Keratinocyte (primary cell): ENCODE measurements around the gene SPIN1. TPM values are rescaled to one million over a fixed set of nuclear protein-coding genes. Genes with fewer than 3 reads are reported as not detected.

Experiments used
- DNase-seq: peaks from one replicate; pipeline ENCODE4 v3.0.0-alpha.2; 2011; ENCODE audit warnings: low read depth, missing footprints, low spot score
- FAIRE-seq: peaks from 2 replicates; lab custom pipeline; 2011; peaks lifted over from hg19 to GRCh38; lab: Jason Lieb, UNC
- H2AFZ ChIP-seq: 2 replicates; pipeline ENCODE4 v1.6.0; 2012; ENCODE audit warnings: low read length, control low read depth, inconsistent platforms; ENCODE audit not compliant: control insufficient read depth
- H3K27ac ChIP-seq: 2 replicates; pipeline ENCODE4 v1.5.1; 2011; ENCODE audit warnings: low read length; ENCODE audit not compliant: control insufficient read depth, insufficient read depth
- H3K27me3 ChIP-seq: 3 replicates; pipeline ENCODE4 v1.6.0; 2011; ENCODE audit warnings: low read length; ENCODE audit not compliant: control insufficient read depth, insufficient read depth; ENCODE audit errors: extremely low read depth
- H3K36me3 ChIP-seq, 2 experiments: 2 replicates in 1 of 2; 3 replicates in 1 of 2; pipeline ENCODE4 v1.5.1; 2011; ENCODE audit warnings: low read length in 2 of 2, mild to moderate bottlenecking in 1 of 2; ENCODE audit not compliant: control insufficient read depth in 2 of 2, insufficient read depth in 2 of 2; ENCODE audit errors: extremely low read depth in 1 of 2
- H3K4me1 ChIP-seq: 3 replicates; pipeline ENCODE4 v1.5.1; 2011; ENCODE audit warnings: low read length; ENCODE audit not compliant: control insufficient read depth, insufficient read depth; ENCODE audit errors: extremely low read depth
- H3K4me2 ChIP-seq: 3 replicates; pipeline ENCODE4 v1.6.0; 2011; ENCODE audit warnings: low read depth, low read length; ENCODE audit not compliant: control insufficient read depth, insufficient read depth; ENCODE audit errors: extremely low read depth
- H3K4me3 ChIP-seq, 3 experiments: fragments of 200-600 bp in 1 of 3; sonication (generic) in 1 of 3; 2 replicates in 2 of 3; 3 replicates in 1 of 3; pipeline ENCODE4 v1.5.1; 2011 to 2016; ENCODE audit warnings: low read length in 3 of 3, mild to moderate bottlenecking in 3 of 3, control low read depth in 2 of 3, inconsistent platforms in 1 of 3, low read depth in 1 of 3, mixed read lengths in 1 of 3, mixed run types in 1 of 3, moderate library complexity in 1 of 3; ENCODE audit not compliant: control insufficient read depth in 2 of 3, insufficient read depth in 2 of 3; ENCODE audit errors: extremely low read depth in 1 of 3
- H3K79me2 ChIP-seq: 2 replicates; pipeline ENCODE4 v1.6.0; 2012; ENCODE audit warnings: low read length; ENCODE audit not compliant: control insufficient read depth, insufficient read depth
- H3K9ac ChIP-seq: 3 replicates; pipeline ENCODE4 v1.6.0; 2011; ENCODE audit warnings: low read length; ENCODE audit not compliant: control insufficient read depth, insufficient read depth; ENCODE audit errors: extremely low read depth
- H3K9me1 ChIP-seq: 3 replicates; pipeline ENCODE4 v1.6.0; 2011; ENCODE audit warnings: low read length; ENCODE audit not compliant: control insufficient read depth, insufficient read depth; ENCODE audit errors: extremely low read depth
- H3K9me3 ChIP-seq: 2 replicates; pipeline ENCODE4 v1.5.1; 2012; ENCODE audit warnings: low read depth, low read length; ENCODE audit not compliant: control insufficient read depth
- H4K20me1 ChIP-seq: 3 replicates; pipeline ENCODE4 v1.6.0; 2011; ENCODE audit warnings: low read length; ENCODE audit not compliant: control insufficient read depth, insufficient read depth; ENCODE audit errors: extremely low read depth
- EZH2 ChIP-seq: IDR thresholded peaks from one replicate; pipeline ENCODE4 v1.6.1; 2012; ENCODE audit warnings: inconsistent platforms, mild to moderate bottlenecking, low read length, moderate library complexity
- dilution Hi-C: fragments of 300-500 bp; cut with MboI; formaldehyde crosslinking; loops from one replicate; pipeline ENCODE4 v1.7.0; 2020; ENCODE audit warnings: low sequenced_read_pairs; ENCODE audit not compliant: extremely low pct_ligation_motif_present
- polyA plus RNA-seq, 5 experiments: library from polyadenylated mRNA; depleted of rRNA in 3 of 5; stranded (reverse) in 3 of 5; stranded (forward) in 1 of 5; unstranded in 1 of 5; fragments of >200 nt; gene quantifications; 1 replicate in 1 of 5; 2 replicates in 3 of 5; 3 replicates in 1 of 5; pipeline versions ENCODE4 v1.2.1 to v1.2.3, GENCODE V29; 2011 to 2012; ENCODE audit warnings: missing spikeins in 2 of 5, low read depth in 1 of 5, low replicate concordance in 1 of 5
- TF ChIP-seq, protein P1 (sequence below), 3 experiments: IDR thresholded peaks in 1 of 3; conservative IDR thresholded peaks in 1 of 3; optimal IDR thresholded peaks in 1 of 3; 2 replicates in 2 of 3; 3 replicates in 1 of 3; pipeline versions ENCODE3 to v1.5.1; 2011; ENCODE audit warnings: low read length in 3 of 3, mild to moderate bottlenecking in 3 of 3, moderate library complexity in 2 of 3, control low read depth in 1 of 3, inconsistent platforms in 1 of 3; ENCODE audit not compliant: insufficient read depth in 2 of 3; ENCODE audit errors: extremely low read depth in 1 of 3

SPIN1 gene
- polyA plus RNA-seq, 1 donor (not counting 4 experiments of a cell fraction or from before 2014, with no cell fraction given) = 68.8 TPM

DNA sequence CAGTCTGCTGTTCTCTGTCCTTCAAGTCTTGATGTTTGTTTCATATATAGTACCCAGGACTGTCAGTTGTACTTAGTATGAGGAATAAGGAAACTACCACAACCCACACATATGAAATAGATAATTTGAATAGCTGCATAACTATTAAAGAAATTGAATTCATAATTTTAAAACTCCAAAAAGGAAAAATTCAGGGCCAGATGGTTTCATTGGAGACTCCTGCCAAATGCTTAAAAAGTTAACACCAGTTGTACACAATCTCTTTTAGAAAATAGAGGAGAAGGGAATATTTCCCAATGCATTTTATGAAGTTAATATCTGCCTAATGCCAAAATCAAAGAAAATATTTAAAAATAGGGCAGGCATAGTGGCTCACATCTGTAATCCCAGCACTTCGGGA is 24.6 kb upstream of the SPIN1 start:
- Histone ChIP-seq H3K27ac (no peak overlapping the region), H3K9me3 (peaks cover 4% of the 10 kb centered on the region), H3K79me2 (no peaks in the 10 kb centered on the region), H3K9ac (no peak overlapping the region), H3K4me1 (no peaks in the 10 kb centered on the region), H3K4me3 (no peak overlapping the region), H3K9me1 (no peaks in the 10 kb centered on the region), H3K36me3 (no peaks in the 10 kb centered on the region), H3K4me2 (no peak overlapping the region), H2AFZ (no peak overlapping the region), H4K20me1 (no peaks in the 10 kb centered on the region), H3K27me3 (no peaks in the 10 kb centered on the region)
- no peak for FAIRE-seq
- no peak for DNase-seq
- TF ChIP-seq EZH2 = no peak
- TF ChIP-seq, protein P1, sequence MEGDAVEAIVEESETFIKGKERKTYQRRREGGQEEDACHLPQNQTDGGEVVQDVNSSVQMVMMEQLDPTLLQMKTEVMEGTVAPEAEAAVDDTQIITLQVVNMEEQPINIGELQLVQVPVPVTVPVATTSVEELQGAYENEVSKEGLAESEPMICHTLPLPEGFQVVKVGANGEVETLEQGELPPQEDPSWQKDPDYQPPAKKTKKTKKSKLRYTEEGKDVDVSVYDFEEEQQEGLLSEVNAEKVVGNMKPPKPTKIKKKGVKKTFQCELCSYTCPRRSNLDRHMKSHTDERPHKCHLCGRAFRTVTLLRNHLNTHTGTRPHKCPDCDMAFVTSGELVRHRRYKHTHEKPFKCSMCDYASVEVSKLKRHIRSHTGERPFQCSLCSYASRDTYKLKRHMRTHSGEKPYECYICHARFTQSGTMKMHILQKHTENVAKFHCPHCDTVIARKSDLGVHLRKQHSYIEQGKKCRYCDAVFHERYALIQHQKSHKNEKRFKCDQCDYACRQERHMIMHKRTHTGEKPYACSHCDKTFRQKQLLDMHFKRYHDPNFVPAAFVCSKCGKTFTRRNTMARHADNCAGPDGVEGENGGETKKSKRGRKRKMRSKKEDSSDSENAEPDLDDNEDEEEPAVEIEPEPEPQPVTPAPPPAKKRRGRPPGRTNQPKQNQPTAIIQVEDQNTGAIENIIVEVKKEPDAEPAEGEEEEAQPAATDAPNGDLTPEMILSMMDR (optimal IDR thresholded peaks at IDR 0.05 in 1 of 3, IDR thresholded peaks at IDR 0.05 in 1 of 3, conservative IDR thresholded peaks at IDR 0.05 in 1 of 3; ENCODE audit: extremely low read depth in 1 of 3, insufficient read depth in 2 of 3, low read length in 3 of 3) = no peak
- dilution Hi-C loops = no loop called here

DNA sequence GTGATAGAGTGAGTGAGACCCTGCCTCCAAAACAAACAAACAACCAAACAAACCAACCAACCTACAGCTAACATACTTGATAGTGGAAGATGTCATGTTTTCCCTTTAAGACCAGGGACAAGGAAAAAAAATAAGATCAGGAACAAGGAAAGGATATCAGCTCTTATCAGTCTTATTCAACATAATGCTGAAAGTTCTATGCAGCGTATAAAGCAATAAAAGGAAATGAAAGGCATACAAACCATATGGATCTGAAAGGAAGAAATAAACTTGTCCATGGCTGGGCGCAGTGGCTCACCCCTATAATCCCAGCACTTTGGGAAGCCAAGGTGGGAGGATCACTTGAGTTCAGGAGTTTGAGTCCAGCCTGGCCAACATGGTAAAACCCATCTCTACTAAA is 23.5 kb upstream of the SPIN1 start:
- no peaks in the 10 kb centered on the region for H3K79me2 ChIP-seq
- H3K9me3 ChIP-seq = peaks cover 4% of the 10 kb centered on the region
- no peak overlapping the region for H3K4me3 ChIP-seq
- FAIRE-seq (no peak), DNase-seq (no peak)
- no peak overlapping the region for H2AFZ ChIP-seq
- no peak overlapping the region for H3K9ac ChIP-seq
- H3K9me1 ChIP-seq = no peaks in the 10 kb centered on the region
- no peak overlapping the region for H3K4me2 ChIP-seq
- H3K4me1 ChIP-seq = no peaks in the 10 kb centered on the region
- no peak overlapping the region for H3K27ac ChIP-seq
- TF ChIP-seq, protein P1 (optimal IDR thresholded peaks at IDR 0.05 in 1 of 3, IDR thresholded peaks at IDR 0.05 in 1 of 3, conservative IDR thresholded peaks at IDR 0.05 in 1 of 3; ENCODE audit: extremely low read depth in 1 of 3, insufficient read depth in 2 of 3, low read length in 3 of 3) = no peak
- no peak for TF ChIP-seq EZH2
- no peaks in the 10 kb centered on the region for H3K36me3 ChIP-seq
- no peaks in the 10 kb centered on the region for H4K20me1 ChIP-seq
- no peaks in the 10 kb centered on the region for H3K27me3 ChIP-seq
- dilution Hi-C loops = no loop called here
